HG02678 (cell line): ENCODE measurements around the gene FITM2.
"Not testable (repeated sequence)": the region's sequence is repeated elsewhere in the genome, so short reads cannot be mapped to it uniquely, and the experiment has no call there.

Experiments
- ATAC-seq: cut with Tn5 transposase; IDR thresholded peaks from one replicate; pipeline ENCODE4 v1.9.1; 2021; ENCODE audit warnings: mild to moderate bottlenecking, moderate library complexity; ENCODE audit not compliant: unreplicated experiment

The FITM2 gene, protein sequence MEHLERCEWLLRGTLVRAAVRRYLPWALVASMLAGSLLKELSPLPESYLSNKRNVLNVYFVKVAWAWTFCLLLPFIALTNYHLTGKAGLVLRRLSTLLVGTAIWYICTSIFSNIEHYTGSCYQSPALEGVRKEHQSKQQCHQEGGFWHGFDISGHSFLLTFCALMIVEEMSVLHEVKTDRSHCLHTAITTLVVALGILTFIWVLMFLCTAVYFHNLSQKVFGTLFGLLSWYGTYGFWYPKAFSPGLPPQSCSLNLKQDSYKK

DNA sequence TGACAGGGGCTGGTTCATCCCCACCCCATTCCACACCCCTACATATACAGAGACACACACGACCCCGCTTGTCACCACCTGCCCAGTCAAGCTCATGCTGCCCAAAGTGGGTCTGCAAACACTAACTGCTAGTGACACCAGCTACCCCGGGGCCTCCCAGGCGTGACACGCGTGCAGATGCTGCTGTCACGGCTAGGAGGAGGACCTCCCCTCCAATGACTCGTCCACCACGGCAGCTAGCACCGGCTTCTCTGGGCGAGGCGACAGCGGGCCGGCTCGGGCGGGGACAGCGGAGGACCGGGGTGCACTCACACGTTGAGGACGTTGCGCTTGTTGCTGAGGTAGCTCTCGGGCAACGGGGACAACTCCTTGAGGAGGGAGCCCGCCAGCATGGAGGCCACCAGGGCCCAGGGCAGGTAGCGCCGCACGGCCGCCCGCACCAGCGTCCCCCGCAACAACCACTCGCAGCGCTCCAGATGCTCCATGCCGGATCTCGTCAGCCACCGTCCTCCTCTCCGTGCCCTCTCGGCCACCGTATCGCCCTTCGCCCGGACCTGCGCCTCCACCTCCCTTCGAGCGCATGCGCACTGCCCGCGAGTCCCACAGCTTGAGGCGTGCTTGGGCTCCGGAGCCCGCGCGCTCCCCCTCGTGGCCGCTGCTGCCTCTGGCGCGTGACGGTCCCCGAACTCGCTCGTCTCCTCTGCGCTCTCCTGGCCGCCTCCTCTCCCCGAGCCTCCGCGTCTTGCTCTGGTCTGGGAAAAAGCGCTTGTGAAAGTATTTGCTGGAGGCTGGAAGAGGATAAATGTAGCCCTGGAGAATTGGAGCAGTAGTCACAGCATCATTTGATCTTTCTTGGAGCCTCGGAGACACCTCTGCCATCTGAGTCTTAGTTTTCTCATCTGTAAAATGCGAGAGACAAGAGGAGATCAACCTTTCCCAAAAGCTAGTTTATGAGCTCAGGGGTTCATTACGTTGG lies at the start of gene FITM2:
Gene FITM2, minus strand, starts transcription at position 539 of the 976 bp plus-strand sequence. Its CDS starts 54 bp downstream, at position 485.
- ATAC-seq: peak; percentile 93

DNA sequence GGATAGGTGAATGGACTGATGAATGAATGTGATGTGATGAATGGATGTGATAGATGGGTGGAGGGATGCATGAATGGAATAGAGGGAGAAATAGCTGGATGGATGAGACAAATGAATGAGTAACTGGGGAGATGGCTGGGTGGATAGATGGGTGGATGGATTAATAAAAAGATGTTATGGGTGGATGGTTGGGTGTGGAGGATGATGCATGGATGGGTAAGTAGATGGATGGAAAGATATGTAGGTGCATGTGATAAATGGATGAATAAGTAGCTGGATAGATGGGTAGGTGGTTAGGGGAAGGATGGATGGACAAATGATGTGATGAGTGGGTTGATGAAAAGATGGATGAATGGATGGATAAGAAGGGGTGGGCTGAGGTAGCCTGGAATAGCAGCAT lies 49.2 kb upstream of the FITM2 start:
- ATAC-seq: no peak

DNA sequence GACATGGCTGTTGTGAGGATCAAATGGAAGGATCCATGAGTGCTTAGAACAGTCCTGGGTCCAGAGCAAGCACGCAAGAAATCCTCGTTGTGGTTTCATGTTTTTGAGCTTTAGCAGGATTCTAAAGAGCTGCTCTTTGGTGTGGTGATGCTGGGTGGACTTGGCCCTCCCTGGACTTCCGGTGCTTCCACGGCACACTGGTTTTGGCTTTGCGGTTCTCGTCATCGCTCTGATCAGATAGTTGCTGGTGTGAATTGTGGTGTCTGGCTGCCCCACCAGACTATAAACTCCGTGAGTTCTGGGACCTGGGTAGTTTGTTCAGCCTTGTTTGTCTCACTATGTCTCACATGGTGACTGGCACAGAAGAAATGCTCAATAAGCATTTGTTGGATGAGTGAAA lies 47.8 kb upstream of the FITM2 start:
- ATAC-seq: no peak

DNA sequence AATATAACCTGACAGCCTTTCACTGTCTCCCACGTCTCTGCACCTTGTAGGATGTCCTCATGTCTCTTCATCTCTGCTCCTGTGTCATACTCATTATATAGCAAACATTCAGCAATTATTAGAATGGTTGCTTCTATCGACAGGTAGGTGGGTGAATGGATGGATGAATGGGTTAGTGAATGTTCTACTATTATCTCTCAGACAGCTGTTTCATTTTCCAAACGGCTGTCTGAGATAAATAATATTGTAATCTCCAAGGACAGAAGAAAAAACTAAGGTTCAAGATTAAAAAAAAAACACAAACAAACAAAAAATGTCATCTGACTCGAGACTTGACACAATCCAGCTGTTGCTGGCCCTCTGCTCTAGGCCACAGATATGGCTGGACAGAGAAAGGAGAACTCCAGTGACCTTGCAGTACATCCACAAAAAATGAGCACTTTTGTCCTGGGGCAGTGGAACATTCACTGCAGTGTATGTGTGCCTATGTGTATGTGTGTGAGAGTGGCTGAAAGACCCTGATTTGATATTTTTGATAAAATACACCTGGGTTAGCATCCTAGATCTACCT lies 46.6 kb upstream of the FITM2 start:
- ATAC-seq: no peak

DNA sequence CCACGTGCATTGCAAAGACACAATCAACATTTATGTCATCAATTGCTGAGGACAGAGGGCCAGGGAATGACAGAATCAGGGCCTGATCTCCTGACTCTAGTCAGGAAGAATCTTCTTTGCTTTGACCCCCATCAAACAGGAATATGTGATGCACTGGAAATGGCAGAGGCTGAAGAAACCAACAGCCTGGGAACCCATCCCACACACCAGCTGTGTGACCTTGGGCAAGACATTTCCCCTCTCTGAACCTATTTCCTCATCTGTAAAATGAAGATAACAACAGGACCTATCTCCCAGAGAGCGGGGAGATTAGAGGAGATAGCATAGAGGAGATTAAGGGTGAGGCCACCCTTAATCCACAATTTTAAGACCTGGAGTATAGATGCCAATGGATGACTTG lies 46.0 kb upstream of the FITM2 start:
- no peak for ATAC-seq

DNA sequence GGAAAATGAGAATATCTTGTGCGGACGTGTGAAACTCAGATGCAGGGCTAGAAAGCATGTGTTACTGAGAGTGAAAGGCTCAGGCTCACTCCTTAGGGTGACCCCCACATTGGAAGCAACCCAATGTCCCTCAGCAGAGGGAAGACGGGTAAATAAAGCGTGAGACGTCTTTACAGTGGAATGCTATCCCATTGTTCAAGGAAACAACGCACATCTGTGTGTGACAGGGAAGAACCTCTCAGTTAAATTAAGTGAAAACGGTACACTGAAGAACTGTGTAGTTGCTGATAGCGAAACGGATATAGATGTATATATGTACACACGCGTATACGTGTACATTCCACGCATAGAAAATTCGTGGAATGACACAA lies 45.3 kb upstream of the FITM2 start:
- no peak for ATAC-seq

DNA sequence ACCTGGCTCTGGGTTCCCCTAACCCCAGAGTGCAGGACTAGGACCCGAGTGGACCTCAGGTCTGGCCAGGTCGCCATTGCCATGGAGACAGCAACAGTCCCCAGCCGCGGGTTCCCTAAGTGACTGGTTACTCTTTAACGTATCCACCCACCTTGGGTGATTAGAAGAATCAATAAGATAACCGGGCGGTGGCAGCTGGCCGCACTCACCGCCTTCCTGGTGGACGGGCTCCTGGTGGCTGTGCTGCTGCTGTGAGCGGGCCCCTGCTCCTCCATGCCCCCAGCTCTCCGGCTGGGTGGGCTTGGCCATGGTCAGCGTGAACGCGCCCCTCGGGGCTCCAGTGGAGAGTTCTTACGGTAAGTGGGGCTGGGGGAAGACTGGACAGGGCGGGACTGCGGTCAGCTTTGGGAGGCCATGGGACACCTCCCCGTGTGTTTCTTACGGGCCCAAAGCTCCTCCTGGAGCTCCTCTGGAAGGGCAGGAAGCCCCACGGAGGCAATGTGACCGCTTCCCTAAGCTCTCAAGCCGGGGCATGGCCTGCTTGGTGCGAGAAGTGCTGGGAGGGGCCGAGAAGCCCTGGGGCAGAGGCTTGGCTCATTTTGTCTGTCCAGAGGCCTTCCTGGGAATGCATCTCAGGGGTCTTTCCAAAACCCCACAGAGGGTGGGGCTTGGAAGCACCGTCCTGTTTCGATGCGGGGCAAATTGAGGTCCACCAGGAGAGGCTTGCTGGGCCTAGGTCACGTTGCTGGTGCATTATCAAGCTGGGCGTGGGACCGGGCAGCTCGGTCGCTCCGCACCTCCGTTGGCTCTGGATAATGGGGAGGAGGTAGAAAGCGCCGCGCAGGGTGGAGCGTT lies 44.7 kb upstream of the FITM2 start, which contains the start of gene HNF4A:
Gene HNF4A, plus strand, starts transcription at position 202 of the 855 bp plus-strand sequence. Its CDS starts 106 bp downstream, at position 308.
- ATAC-seq: no peak

DNA sequence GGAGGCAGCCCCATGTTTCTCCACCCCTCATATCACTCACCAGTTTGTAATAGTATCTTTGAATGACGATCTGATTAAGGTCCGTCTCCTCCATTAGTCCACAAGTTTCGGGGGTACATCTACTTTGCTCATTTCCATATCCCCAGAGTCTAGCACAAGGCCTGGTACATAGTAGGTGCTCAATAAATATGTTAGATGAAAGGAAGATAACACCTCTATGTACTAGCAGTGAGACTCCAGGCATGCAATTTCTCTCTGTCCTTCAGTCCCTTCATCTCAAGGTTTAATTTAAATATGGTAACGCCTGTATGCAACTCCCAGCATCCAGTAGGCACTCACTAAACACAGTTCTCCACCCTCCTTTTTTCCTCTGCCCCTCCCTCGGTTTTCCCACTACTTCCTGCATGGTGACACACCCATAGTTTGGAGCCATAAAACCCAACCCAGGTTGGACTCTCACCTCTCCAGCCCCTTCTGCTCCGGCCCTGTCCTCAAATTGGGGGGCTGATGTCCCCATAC lies 44.0 kb upstream of the FITM2 start:
- no peak for ATAC-seq

DNA sequence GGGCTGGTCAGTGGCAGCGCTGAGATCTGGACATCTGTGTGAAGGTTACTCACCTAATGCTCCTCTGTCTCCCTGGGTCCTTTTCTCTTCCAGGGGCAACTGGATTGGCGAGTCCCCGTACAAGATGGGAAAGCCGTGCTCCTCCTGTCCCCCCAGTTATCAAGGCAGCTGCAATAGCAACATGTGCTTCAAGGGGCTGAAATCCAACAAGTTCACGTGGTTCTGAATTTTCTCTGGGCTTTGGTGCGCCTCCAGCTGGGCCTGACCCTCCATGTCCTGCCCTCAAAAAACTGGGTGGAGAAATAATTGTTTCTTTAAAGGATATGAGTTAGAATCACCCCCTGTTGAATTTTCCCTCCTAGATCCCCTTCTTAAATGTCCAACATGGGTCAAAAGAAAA lies 39.6 kb upstream of the FITM2 start:
- ATAC-seq: no peak

DNA sequence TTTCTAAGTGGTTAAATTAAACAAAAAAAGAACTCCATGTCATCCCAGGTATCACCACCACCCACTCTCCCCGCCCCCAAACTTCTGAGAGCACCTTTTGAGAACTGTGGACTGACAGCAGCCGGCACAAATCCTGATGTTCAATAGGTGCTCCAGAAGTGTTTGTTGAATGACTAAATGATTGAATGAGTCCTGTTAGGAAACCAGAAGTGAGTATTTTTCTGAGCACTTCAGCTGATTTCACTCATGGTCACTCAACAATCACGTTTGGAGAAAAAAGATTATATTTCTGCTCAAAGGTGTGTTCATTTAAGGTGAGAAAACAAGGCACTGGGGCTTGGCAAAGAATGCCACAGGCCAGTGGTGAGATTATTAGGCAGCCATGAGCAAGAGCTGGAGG lies 38.3 kb upstream of the FITM2 start:
- no peak for ATAC-seq

DNA sequence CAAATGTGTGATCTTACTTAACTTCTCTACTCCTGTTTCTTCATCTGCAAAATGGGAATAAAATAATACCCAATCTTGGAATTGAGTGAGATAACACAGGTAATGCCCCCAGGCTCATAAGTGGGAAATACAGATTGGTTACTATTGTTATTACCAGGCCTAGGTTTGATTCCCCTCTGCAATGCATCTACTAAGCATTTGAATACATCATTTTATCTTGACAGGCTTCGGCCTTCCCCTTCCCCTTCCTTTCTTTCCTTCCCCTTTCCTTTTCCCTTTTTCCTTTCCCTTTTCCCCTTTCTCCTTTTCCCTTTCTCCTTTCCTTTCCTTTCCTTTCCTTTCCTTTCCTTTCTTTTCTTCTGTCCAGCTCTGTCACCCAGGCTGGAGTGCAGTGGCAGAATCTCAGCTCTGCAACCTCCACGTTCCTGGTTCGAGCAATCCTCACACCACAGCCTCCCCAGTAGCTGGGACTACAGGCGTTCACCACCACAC lies 37.2 kb upstream of the FITM2 start:
- no peak for ATAC-seq

DNA sequence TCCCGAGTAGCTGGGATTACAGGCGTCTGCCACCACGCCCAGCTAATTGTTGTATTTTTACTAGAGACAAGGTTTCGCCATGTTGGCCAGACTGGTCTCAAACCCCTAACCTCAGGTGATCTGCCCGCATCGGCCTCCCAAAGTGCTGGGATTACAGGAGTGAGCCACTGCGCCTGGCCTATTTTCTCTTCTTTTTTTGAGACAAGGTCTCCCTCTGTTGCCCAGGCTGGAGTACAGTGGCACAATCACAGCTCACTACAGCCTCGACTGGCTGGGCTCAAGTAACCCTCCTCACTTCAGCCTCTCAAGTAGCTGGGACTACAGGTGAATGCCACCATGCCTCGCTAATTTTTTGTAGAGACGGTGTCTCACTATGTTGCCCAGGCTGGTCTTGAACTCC lies 34.9 kb upstream of the FITM2 start:
- ATAC-seq: not testable (repeated sequence)

DNA sequence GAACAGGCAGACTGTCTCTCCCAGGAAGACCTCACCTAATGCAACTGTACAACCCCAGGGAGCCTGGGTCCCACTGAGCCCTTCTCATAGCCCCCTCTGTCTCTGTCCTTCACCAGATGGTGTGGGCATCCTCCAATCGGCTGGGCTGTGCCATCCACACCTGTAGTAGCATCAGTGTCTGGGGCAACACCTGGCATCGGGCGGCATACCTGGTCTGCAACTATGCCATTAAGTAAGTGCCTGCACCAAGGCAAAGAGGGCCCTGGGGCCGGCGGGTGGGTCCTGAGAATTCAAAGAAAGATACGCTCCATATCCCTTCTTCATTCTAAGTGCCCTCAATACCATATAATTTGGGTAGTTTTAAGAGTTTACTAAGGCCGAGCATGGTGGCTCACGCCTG lies 34.1 kb upstream of the FITM2 start:
- ATAC-seq: no peak

DNA sequence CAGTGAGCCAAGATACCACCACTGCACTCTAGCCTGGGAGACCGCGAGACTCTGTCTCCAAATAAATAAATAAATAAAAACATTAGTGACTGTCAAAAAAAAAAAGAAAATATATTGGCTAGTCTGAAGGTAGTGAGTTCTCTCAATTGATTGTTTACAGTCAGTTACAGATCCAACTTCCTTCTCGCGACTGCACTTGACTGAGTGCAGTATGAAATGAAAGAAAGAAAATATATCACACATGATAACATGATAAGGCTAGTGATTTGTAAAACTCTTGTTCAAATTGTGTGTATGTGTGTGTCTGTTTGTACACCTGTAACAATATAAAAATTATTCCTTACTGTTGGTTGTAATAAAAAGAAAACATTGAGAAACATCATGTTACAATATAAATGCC lies 33.7 kb upstream of the FITM2 start:
- ATAC-seq: no peak

DNA sequence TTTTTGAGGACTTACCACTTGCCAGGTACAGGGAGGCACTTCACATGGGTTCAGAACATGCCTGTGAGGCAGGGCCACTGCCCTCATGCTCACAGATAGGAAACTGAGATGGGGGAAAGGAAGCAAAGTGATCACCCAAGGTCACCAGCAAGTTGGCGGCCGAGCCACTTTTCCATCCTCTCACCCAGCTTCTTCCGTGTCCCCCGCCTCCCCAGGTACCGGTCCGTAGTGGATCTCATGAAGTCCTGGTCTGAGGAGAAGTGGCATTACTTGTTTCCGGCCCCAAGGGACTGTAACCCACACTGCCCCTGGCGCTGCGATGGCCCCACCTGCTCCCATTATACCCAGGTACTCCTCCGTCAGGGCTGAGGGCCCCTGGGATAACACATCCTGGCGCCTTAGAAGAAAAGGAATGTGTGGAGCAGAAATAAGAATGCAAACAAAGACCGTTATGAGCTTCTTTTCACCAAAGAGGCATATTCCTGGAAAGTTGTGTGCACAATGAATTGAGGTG lies 32.2 kb upstream of the FITM2 start:
- no peak for ATAC-seq

DNA sequence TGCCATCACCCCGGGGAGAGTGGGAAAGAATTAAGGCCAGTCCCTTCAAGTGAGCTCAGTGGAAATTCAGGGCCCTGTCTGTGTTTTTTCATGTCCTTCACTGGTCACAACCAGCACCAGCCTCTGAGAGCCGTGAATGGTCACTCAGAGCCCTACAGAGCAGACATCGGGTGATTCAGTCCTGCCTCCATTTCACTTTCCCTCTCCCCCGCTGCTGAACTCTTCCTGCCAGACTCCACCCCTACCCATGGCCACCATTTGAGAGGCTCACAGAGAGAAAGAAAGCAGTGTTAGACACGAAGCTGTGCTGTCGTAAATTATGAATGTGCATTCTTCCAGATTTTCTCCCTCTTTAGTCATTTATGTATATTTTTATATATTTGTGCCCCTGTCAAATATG lies 31.2 kb upstream of the FITM2 start:
- ATAC-seq: no peak

DNA sequence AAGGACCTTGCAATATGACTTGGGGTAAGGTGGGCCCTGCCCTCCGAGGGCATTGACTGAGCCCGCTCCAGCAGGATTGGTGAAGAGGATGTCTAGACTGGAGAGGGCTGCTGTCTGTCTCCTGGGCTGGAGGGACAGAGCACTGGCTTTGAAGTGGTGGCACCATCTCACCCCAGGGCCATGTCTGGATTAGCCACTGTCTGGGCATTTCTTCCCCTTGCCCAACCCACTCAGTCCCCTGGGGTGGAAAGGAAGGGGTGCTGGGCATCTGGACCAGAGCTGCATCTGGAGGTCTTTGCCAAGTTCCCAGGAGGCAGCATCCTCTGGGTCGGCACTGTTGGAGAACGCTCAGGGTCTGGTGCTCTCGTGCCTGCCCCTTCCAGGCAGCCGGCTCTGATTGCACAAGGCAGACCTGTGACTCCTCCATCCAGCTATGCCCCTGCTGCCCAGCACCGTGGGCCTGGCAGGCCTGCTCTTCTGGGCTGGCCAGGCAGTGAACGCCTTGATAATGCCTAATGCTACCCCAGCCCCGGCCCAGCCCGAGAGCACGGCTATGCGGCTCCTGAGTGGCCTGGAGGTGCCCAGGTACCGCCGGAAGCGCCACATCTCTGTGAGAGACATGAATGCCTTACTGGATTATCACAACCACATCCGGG lies 25.9 kb upstream of the FITM2 start, which contains the start of gene R3HDML:
Gene R3HDML, plus strand, starts transcription at position 319 of the 656 bp plus-strand sequence. Its CDS starts 115 bp downstream, at position 434.
- no peak for ATAC-seq

DNA sequence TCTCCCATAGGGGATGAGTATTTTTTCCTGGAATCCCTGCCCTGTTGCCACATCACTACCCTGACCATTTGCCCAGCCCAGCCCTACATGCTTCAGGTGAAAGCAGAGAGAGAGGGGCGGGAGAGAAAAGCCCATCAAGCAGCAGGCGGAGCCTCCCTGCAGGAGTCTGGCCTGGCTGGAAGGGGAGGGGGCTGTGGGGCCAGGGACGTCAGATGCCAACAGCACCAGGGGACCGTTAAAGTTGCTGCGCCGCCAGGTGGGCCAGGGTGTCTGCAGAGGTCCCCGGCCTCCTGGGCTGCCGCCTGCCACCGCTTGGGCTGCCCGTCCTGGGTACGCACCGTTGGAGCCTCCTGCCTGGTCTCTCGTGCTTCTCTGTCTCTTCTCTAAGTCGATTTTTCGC lies 25.1 kb upstream of the FITM2 start:
- ATAC-seq: no peak

DNA sequence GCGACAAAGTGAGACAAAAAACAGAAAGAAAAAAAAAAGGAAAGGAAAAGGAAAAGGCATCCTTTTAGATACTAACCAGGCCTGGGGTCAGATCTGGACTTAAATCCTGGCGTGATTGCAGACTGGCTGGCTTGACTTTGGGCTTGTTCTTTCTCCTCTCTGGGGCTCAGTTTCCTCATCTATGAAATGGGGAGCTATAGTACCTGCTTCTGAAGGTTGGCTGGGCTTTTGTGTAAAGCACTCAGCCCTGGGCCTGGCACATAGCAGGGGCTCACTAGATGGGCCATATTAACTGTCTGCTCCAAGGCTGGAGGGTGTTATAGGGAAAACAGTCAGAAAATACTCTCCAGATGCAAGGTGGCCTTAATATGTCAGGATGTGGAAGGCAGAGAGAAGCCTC lies 24.7 kb upstream of the FITM2 start:
- no peak for ATAC-seq

DNA sequence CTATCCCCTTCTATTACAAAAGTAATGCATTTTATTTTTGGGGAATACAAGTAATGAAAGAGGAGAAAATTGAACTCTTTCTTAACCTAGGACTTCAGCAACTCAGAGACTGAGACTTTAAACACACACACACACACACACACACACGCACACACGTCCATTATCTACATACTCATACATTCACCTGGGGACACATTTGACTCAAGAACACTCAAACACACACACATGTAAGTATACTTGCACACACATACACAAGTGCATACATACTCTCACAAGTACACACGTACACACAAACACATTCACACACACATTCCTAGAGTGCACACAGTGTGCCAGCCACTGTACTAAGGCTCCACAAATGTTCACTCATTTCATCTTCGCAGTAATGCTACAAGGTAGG lies 23.7 kb upstream of the FITM2 start:
- ATAC-seq: no peak
